K562 (cell line): ENCODE results near the gene MBD3. TPM values are rescaled to one million over a fixed set of nuclear protein-coding genes. Genes with fewer than 3 reads are reported as not detected.
A peak's percentile ranks its signal among the peaks of the same experiment; 100 is the strongest.

Experiments used
- BDP1 ChIP-seq: IDR thresholded peaks from 3 replicates; pipeline ENCODE4 v1.6.1; 2011; ENCODE audit not compliant: insufficient read length, insufficient read depth
- CSDE1 ChIP-seq, 2 experiments: fragments of 450-650 bp; IDR thresholded peaks; 2 replicates each; pipeline ENCODE4 v1.6.1; 2016; ENCODE audit warnings: mild to moderate bottlenecking in 1 of 2
- CTCF ChIP-seq, 3 experiments: IDR thresholded peaks in 2 of 3; conservative IDR thresholded peaks in 1 of 3; 2 replicates each; pipeline ENCODE4 v1.5.1; 2011 to 2012; ENCODE audit warnings: low read length in 3 of 3, mild to moderate bottlenecking in 3 of 3, control low read depth in 2 of 3, improper control_type of control experiment in 1 of 3, inconsistent platforms in 1 of 3, low read depth in 1 of 3, mixed read lengths in 1 of 3, moderate library complexity in 1 of 3; ENCODE audit not compliant: insufficient read depth in 2 of 3
- FOSL1 ChIP-seq: fragments of 200-800 bp; sonication (Bioruptor generic); conservative IDR thresholded peaks from 2 replicates; pipeline ENCODE4 v1.6.1; 2016; ENCODE audit warnings: missing genetic modification characterization, missing compliant biosample characterization
- GTF2E2 ChIP-seq: fragments of 200-800 bp; sonication (Bioruptor generic); IDR thresholded peaks from 2 replicates; pipeline ENCODE4 v1.6.1; 2016; ENCODE audit warnings: missing genetic modification characterization, missing compliant biosample characterization
- HMBOX1 ChIP-seq: sonication (generic); IDR thresholded peaks from 2 replicates; pipeline ENCODE4 v1.6.1; 2016
- MEF2D ChIP-seq: conservative IDR thresholded peaks from 2 replicates; pipeline ENCODE4 v1.6.1; 2016; ENCODE audit warnings: low read depth, missing genetic modification characterization, missing compliant biosample characterization
- MTA3 ChIP-seq: fragments of 450-650 bp; formaldehyde crosslinking; IDR thresholded peaks from 2 replicates; pipeline ENCODE4 v1.6.1; 2017; ENCODE audit warnings: mild to moderate bottlenecking, borderline replicate concordance
- POU5F1 ChIP-seq: fragments of 150-350 bp; IDR thresholded peaks from 2 replicates; pipeline ENCODE4 v1.6.1; 2014; ENCODE audit warnings: borderline replicate concordance, low read length, low read depth, mild to moderate bottlenecking; ENCODE audit not compliant: partially characterized antibody
- PTTG1 ChIP-seq: fragments of 450-650 bp; IDR thresholded peaks from 2 replicates; pipeline ENCODE4 v1.6.1; 2016; ENCODE audit warnings: low read depth, mild to moderate bottlenecking, missing genetic modification characterization, missing compliant biosample characterization
- RHOXF2B ChIP-seq: fragments of 250-450 bp; sonication (Bioruptor Pico); conservative IDR thresholded peaks from 2 replicates; pipeline ENCODE4 v1.5.1; 2021
- STAT5A ChIP-seq: IDR thresholded peaks from 2 replicates; pipeline ENCODE4 v1.6.1; 2012; ENCODE audit warnings: low read length, inconsistent platforms, borderline replicate concordance
- TEAD2 ChIP-seq: fragments of 450-650 bp; IDR thresholded peaks from 2 replicates; pipeline ENCODE4 v1.6.1; 2016; ENCODE audit warnings: missing genetic modification characterization, control low read depth, missing compliant biosample characterization
- UBTF ChIP-seq, 2 experiments: IDR thresholded peaks; 2 replicates each; pipeline ENCODE4 v1.6.1; 2012; ENCODE audit warnings: improper control_type of control experiment in 2 of 2, low read depth in 2 of 2, low read length in 2 of 2, borderline replicate concordance in 1 of 2
- YY1 ChIP-seq, 3 experiments: IDR thresholded peaks; 2 replicates each; pipeline ENCODE4 v1.6.1; 2011; ENCODE audit warnings: low read length in 2 of 3, mild to moderate bottlenecking in 2 of 3, moderate library complexity in 2 of 3, borderline replicate concordance in 1 of 3, control low read depth in 1 of 3, low read depth in 1 of 3; ENCODE audit not compliant: insufficient read depth in 3 of 3, insufficient replicate concordance in 2 of 3, control insufficient read depth in 1 of 3, insufficient read length in 1 of 3; ENCODE audit errors: extremely low read depth in 1 of 3
- ZBTB1 ChIP-seq: sonication (generic); formaldehyde crosslinking; IDR thresholded peaks from 2 replicates; pipeline ENCODE4 v1.8.1; 2023; ENCODE audit warnings: missing genetic modification reagents, low read depth, mild to moderate bottlenecking, borderline replicate concordance
- ZNF3 ChIP-seq: fragments of 250-450 bp; sonication (Bioruptor Pico); IDR thresholded peaks from 2 replicates; pipeline ENCODE4 v1.5.0; 2021; ENCODE audit warnings: mild to moderate bottlenecking, moderate library complexity
- ZNF347 ChIP-seq: fragments of 450-650 bp; formaldehyde crosslinking; IDR thresholded peaks from 2 replicates; pipeline ENCODE4 v1.4.0; 2020; ENCODE audit warnings: low read depth, mild to moderate bottlenecking, moderate library complexity
- polyA plus RNA-seq, 8 experiments: library from polyadenylated mRNA; depleted of rRNA in 4 of 8; stranded (reverse) in 5 of 8; unstranded in 3 of 8; fragments of >200 nt; fragmentation: Nextera tagmentation in 2 of 8; fragmentation: Illumina TruSeq in 1 of 8; extraction: Ambion mirVana in 2 of 8; extraction: Trizol in 1 of 8; gene quantifications; 2 replicates each; pipeline versions ENCODE4 v1.2.1 to v1.2.3, GENCODE V29; 2011 to 2014; ENCODE audit warnings: inconsistent platforms in 1 of 8, missing spikeins in 1 of 8
- total RNA-seq, 7 experiments: library from RNA; depleted of rRNA in 6 of 7; stranded (reverse); fragments of >200 nt in 6 of 7; fragmentation: Illumina TruSeq in 2 of 7; extraction: Trizol in 2 of 7; gene quantifications; 2 replicates each; pipeline versions ENCODE4 v1.2.1 to v1.2.3, GENCODE V29; 2011 to 2021; ENCODE audit warnings: low replicate concordance in 1 of 7
- TF ChIP-seq, protein P1 (sequence below): fragments of 450-650 bp; IDR thresholded peaks from 2 replicates; pipeline ENCODE4 v1.6.1; 2016; ENCODE audit warnings: mild to moderate bottlenecking

MBD3 gene
- total and polyA plus RNA-seq, 9 of the 15 experiments (the other 6 are each of a cell fraction or from before 2014, with no cell fraction given) = 0.24 to 137 (median 30.9) TPM

GRCh38 chr19:1632462-1633268, 40.0 kb upstream of the MBD3 start (continued):
- no peak for TF ChIP-seq TEAD2 (tag)
- no peak for TF ChIP-seq PTTG1 (tag)
- TF ChIP-seq UBTF (IDR thresholded peaks at IDR 0.05; ENCODE audit: borderline replicate concordance in 1 of 2, low read depth in 2 of 2, low read length in 2 of 2) = 0 out of 4 replicates have a peak, but pooled peaks of 1 of the 2 experiments have one; percentile 47
- no peak for TF ChIP-seq RHOXF2B (CRISPR knock-in tag)
- no peak for TF ChIP-seq POU5F1
- TF ChIP-seq HMBOX1 = no peak
- 0 out of 2 replicates have a peak, but pooled peaks have one; percentile 51 for TF ChIP-seq MTA3
- TF ChIP-seq GTF2E2 (tag) = no peak
- no peak for TF ChIP-seq BDP1
- no peak for TF ChIP-seq FOSL1 (tag)
- TF ChIP-seq MEF2D (tag) = no peak
- TF ChIP-seq ZNF3 (CRISPR knock-in tag) = no peak
- no peak for TF ChIP-seq CSDE1 (IDR thresholded peaks at IDR 0.05)
- no peak for TF ChIP-seq ZBTB1 (CRISPR knock-in tag)
- TF ChIP-seq STAT5A = peak; percentile 11; the same call in 1 of the 2 replicates
- TF ChIP-seq CTCF (IDR thresholded peaks at IDR 0.05 in 2 of 3, conservative IDR thresholded peaks at IDR 0.05 in 1 of 3; ENCODE audit: insufficient read depth in 2 of 3, low read depth in 1 of 3, low read length in 3 of 3) = no peak
- TF ChIP-seq, protein P1, sequence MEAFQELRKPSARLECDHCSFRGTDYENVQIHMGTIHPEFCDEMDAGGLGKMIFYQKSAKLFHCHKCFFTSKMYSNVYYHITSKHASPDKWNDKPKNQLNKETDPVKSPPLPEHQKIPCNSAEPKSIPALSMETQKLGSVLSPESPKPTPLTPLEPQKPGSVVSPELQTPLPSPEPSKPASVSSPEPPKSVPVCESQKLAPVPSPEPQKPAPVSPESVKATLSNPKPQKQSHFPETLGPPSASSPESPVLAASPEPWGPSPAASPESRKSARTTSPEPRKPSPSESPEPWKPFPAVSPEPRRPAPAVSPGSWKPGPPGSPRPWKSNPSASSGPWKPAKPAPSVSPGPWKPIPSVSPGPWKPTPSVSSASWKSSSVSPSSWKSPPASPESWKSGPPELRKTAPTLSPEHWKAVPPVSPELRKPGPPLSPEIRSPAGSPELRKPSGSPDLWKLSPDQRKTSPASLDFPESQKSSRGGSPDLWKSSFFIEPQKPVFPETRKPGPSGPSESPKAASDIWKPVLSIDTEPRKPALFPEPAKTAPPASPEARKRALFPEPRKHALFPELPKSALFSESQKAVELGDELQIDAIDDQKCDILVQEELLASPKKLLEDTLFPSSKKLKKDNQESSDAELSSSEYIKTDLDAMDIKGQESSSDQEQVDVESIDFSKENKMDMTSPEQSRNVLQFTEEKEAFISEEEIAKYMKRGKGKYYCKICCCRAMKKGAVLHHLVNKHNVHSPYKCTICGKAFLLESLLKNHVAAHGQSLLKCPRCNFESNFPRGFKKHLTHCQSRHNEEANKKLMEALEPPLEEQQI = 0 out of 2 replicates have a peak, but pooled peaks have one; percentile 9
- TF ChIP-seq ZNF347 (CRISPR knock-in tag) = no peak
- TF ChIP-seq YY1 (IDR thresholded peaks at IDR 0.05; ENCODE audit: borderline replicate concordance in 1 of 3, control insufficient read depth in 1 of 3, extremely low read depth in 1 of 3, insufficient read depth in 3 of 3, insufficient read length in 1 of 3, insufficient replicate concordance in 2 of 3, low read depth in 1 of 3, low read length in 2 of 3) = no peak
